IMR-90 (cell line): ENCODE data around the gene PNKD. TPM values are rescaled to one million over a fixed set of nuclear protein-coding genes. Genes with fewer than 3 reads are reported as not detected.

Source experiments
- ATAC-seq: fragments of 200-7000 bp; cut with Tn5 transposase; 2 replicates; pipeline ENCODE4 v1.9.1; 2020; ENCODE audit warnings: low read depth, mild to moderate bottlenecking, moderate library complexity
- BruUV-seq: library from RNA; stranded (reverse); fragments of 400-500 nt; replicated peaks from 2 replicates; lab custom pipeline; 2021; lab: Mats Ljungman, UMichigan
- CTCF ChIA-PET: fragments of 300-600 bp; formaldehyde crosslinking; extraction: SDS; loops from one replicate; lab custom pipeline; 2021; ENCODE audit warnings: antibody characterized with exemption; lab: Yijun Ruan, JAX
- POLR2A ChIA-PET: fragments of 300-600 bp; sonication (Branson Sonifier 250); formaldehyde crosslinking; loops from one replicate; lab custom pipeline; 2022; ENCODE audit warnings: antibody characterized with exemption; ENCODE audit not compliant: unreplicated experiment; lab: Charles Lee
- DNase-seq: peaks from one replicate; pipeline ENCODE4 v3.0.0; 2013
- H2AFZ ChIP-seq: replicated peaks from 2 replicates; pipeline ENCODE3; 2013; ENCODE audit warnings: low read length, mild to moderate bottlenecking; ENCODE audit not compliant: poor library complexity
- H2AK5ac ChIP-seq: 2 replicates; pipeline ENCODE4 v1.6.1; 2013; ENCODE audit warnings: low read depth, low read length, inconsistent platforms
- H2AK9ac ChIP-seq: replicated peaks from 2 replicates; pipeline ENCODE3; 2013; ENCODE audit warnings: mild to moderate bottlenecking, low read depth, low read length, moderate library complexity; ENCODE audit not compliant: poor library complexity
- H2BK120ac ChIP-seq: 2 replicates; pipeline ENCODE4 v1.6.1; 2013; ENCODE audit warnings: low read depth, low read length, inconsistent platforms
- H2BK15ac ChIP-seq: 3 replicates; pipeline ENCODE4 v1.6.1; 2013; ENCODE audit warnings: low read depth, low read length, inconsistent platforms
- H2BK20ac ChIP-seq: 2 replicates; pipeline ENCODE4 v1.6.1; 2013; ENCODE audit warnings: low read depth, mild to moderate bottlenecking, inconsistent platforms, low read length, moderate library complexity
- H2BK5ac ChIP-seq: 2 replicates; pipeline ENCODE4 v1.6.1; 2013; ENCODE audit warnings: mild to moderate bottlenecking, low read depth, low read length, inconsistent platforms; ENCODE audit not compliant: poor library complexity, severe bottlenecking
- H3K14ac ChIP-seq: replicated peaks from 2 replicates; pipeline ENCODE4 v1.6.1; 2013; ENCODE audit warnings: low read depth, low read length, inconsistent platforms
- H3K18ac ChIP-seq: 2 replicates; pipeline ENCODE4 v1.6.1; 2013; ENCODE audit warnings: low read depth, low read length, control low read depth
- H3K23ac ChIP-seq: 2 replicates; pipeline ENCODE4 v1.6.1; 2013; ENCODE audit warnings: low read depth, low read length, inconsistent platforms
- H3K27ac ChIP-seq: 2 replicates; pipeline ENCODE4 v1.5.1; 2013; ENCODE audit warnings: mild to moderate bottlenecking, control low read depth, low read length; ENCODE audit not compliant: insufficient read depth
- H3K27me3 ChIP-seq: 2 replicates; pipeline ENCODE4 v1.6.1; 2013; ENCODE audit warnings: low read length; ENCODE audit not compliant: control insufficient read depth, insufficient read depth
- H3K36me3 ChIP-seq: 2 replicates; pipeline ENCODE4 v1.6.1; 2013; ENCODE audit warnings: low read length, mixed read lengths; ENCODE audit not compliant: control insufficient read depth, insufficient read depth
- H3K4ac ChIP-seq: 2 replicates; pipeline ENCODE4 v1.6.1; 2013; ENCODE audit warnings: low read depth, low read length, inconsistent platforms
- H3K4me1 ChIP-seq: 2 replicates; pipeline ENCODE4 v1.6.1; 2013; ENCODE audit warnings: low read length, mixed read lengths; ENCODE audit not compliant: control insufficient read depth, insufficient read depth
- H3K4me2 ChIP-seq: 2 replicates; pipeline ENCODE4 v1.6.1; 2013; ENCODE audit warnings: low read depth, mild to moderate bottlenecking, control low read depth, low read length, moderate library complexity
- H3K4me3 ChIP-seq: 2 replicates; pipeline ENCODE4 v1.5.1; 2013; ENCODE audit warnings: low read depth, mild to moderate bottlenecking, control low read depth, low read length, moderate library complexity; ENCODE audit not compliant: insufficient read depth
- H3K56ac ChIP-seq: 2 replicates; pipeline ENCODE4 v1.6.1; 2013; ENCODE audit warnings: low read length, inconsistent platforms; ENCODE audit not compliant: insufficient read depth; ENCODE audit errors: extremely low read depth
- H3K79me1 ChIP-seq, 2 experiments: 2 replicates each; pipeline ENCODE4 v1.6.1; 2013; ENCODE audit warnings: low read length in 2 of 2, inconsistent platforms in 1 of 2, low read depth in 1 of 2
- H3K9ac ChIP-seq: 2 replicates; pipeline ENCODE4 v1.6.1; 2013; ENCODE audit warnings: low read depth, low read length, control low read depth
- H3K9me1 ChIP-seq: 2 replicates; pipeline ENCODE4 v1.6.1; 2013; ENCODE audit warnings: low read length, inconsistent platforms; ENCODE audit not compliant: insufficient read depth
- H3K9me3 ChIP-seq: 2 replicates; pipeline ENCODE4 v1.6.1; 2013; ENCODE audit warnings: low read length; ENCODE audit not compliant: control insufficient read depth, insufficient read depth
- H4K20me1 ChIP-seq: 2 replicates; pipeline ENCODE4 v1.6.1; 2013; ENCODE audit warnings: low read length, inconsistent platforms; ENCODE audit not compliant: insufficient read depth
- H4K5ac ChIP-seq: 2 replicates; pipeline ENCODE4 v1.6.1; 2013; ENCODE audit warnings: mild to moderate bottlenecking, low read depth, low read length, control low read depth
- H4K8ac ChIP-seq, 2 experiments: 2 replicates each; pipeline ENCODE4 v1.6.1; 2013; ENCODE audit warnings: low read depth in 2 of 2, low read length in 2 of 2, control low read depth in 1 of 2, inconsistent platforms in 1 of 2
- H4K91ac ChIP-seq: 2 replicates; pipeline ENCODE4 v1.6.1; 2013; ENCODE audit warnings: low read depth, low read length, inconsistent platforms; ENCODE audit not compliant: insufficient read depth
- BHLHE40 ChIP-seq: fragments of 150-350 bp; IDR thresholded peaks from 2 replicates; pipeline ENCODE4 v1.6.1; 2016; ENCODE audit warnings: mild to moderate bottlenecking, low read depth, low read length
- CTCF ChIP-seq: conservative IDR thresholded peaks from 2 replicates; pipeline ENCODE4 v1.5.1; 2012; ENCODE audit warnings: mild to moderate bottlenecking, low read depth, low read length, improper control_type of control experiment
- MAZ ChIP-seq: IDR thresholded peaks from 2 replicates; pipeline ENCODE4 v1.6.1; 2012; ENCODE audit warnings: low read depth, mild to moderate bottlenecking, low read length, improper control_type of control experiment, moderate library complexity, borderline replicate concordance
- NFE2L2 ChIP-seq: fragments of 150-350 bp; IDR thresholded peaks from 2 replicates; pipeline ENCODE4 v1.6.1; 2016; ENCODE audit warnings: low read depth, mild to moderate bottlenecking, low read length
- RCOR1 ChIP-seq: IDR thresholded peaks from 2 replicates; pipeline ENCODE4 v1.6.1; 2012; ENCODE audit warnings: mild to moderate bottlenecking, low read length, improper control_type of control experiment; ENCODE audit not compliant: insufficient replicate concordance
- SMC3 ChIP-seq: fragments of 150-350 bp; IDR thresholded peaks from 2 replicates; pipeline ENCODE4 v1.6.1; 2016; ENCODE audit warnings: low read depth, mild to moderate bottlenecking, antibody characterized with exemption, low read length, moderate library complexity
- WGBS, 2 experiments: methylation state at CpG; one replicate each; pipeline versions ENCODE4 v1.1.5 to v1.1.7; 2013; ENCODE audit warnings: missing lambda C conversion rate in 2 of 2; ENCODE audit not compliant: insufficient read length in 1 of 2; ENCODE audit errors: extremely low coverage in 2 of 2; 5-methylcytosine and 5-hydroxymethylcytosine counted together
- dilution Hi-C: fragments of 300-500 bp; cut with HindIII; formaldehyde crosslinking; loops from one replicate; pipeline ENCODE4 v1.14.3; 2018; ENCODE audit warnings: low sequenced_read_pairs; ENCODE audit not compliant: unreplicated experiment
- in situ Hi-C: fragments of 300-500 bp; cut with MboI; formaldehyde crosslinking; loops from 3 replicates; pipeline ENCODE4 v1.14.3; 2019; ENCODE audit warnings: low sequenced_read_pairs, inconsistent platforms, mixed read lengths
- intact Hi-C: fragments of 100-400 bp; cut with micrococcal nuclease; formaldehyde crosslinking; loops from 2 replicates; pipeline ENCODE4 v1.10.0; 2022
- polyA plus RNA-seq, 3 experiments: library from polyadenylated mRNA; depleted of rRNA; stranded (reverse); fragments of >200 nt; gene quantifications; 2 replicates each; pipeline ENCODE4 v1.2.3, GENCODE V29; 2012; ENCODE audit warnings: low replicate concordance in 1 of 3
- total RNA-seq: library from RNA; depleted of rRNA; stranded (reverse); fragments of >200 nt; gene quantifications from 2 replicates; pipeline ENCODE4 v1.2.3, GENCODE V29; 2012

The PNKD gene
- total and polyA plus RNA-seq, 2 of the 4 experiments (the other 2 are of a cell fraction), result 19.2 to 68.5 TPM

- no TSS peak for BruUV-seq
- CTCF ChIA-PET, result interaction anchor here (1.7 kb wide), 1 partner anchor 41 kb away, joined by 3 read pairs; the partner anchor contains the start of gene CATIP
Observed at GRCh38 chr2:218315397-218315796, 45.1 kb downstream of the PNKD start.

More at GRCh38 chr2:218315397-218315796, 45.1 kb downstream of the PNKD start:
- 0 out of 2 replicates have a peak, but pooled peaks cover 8% of the 10 kb centered on the region for H3K9me1 ChIP-seq
- no peak overlapping the region for H3K4me3 ChIP-seq
- ATAC-seq, result no peak
- H3K27ac ChIP-seq, result no peak overlapping the region
- H4K91ac ChIP-seq, result no peak overlapping the region
- no peak overlapping the region for H2BK15ac ChIP-seq
- H3K18ac ChIP-seq, result no peak overlapping the region
- no peak overlapping the region for H2AFZ ChIP-seq
- H2BK5ac ChIP-seq, result no peak overlapping the region
- H2AK5ac ChIP-seq, result no peak overlapping the region
- no peaks in the 10 kb centered on the region for H4K20me1 ChIP-seq
- H3K14ac ChIP-seq, result no peak overlapping the region
- DNase-seq, result no peak
- POLR2A ChIA-PET, result no interaction called here
- no peak overlapping the region for H3K9ac ChIP-seq
- no peak overlapping the region for H2BK120ac ChIP-seq
- H3K79me1 ChIP-seq, result no peaks in the 10 kb centered on the region
- no peaks in the 10 kb centered on the region for H3K9me3 ChIP-seq
- H4K8ac ChIP-seq, result no peak overlapping the region
- no peaks in the 10 kb centered on the region for H3K27me3 ChIP-seq
- WGBS, 2 experiments, result no CpG with 5 or more reads among the region's 8 CpGs
- dilution Hi-C loops, result no loop called here
- H3K56ac ChIP-seq, result no peak overlapping the region
- no peak overlapping the region for H3K4ac ChIP-seq
- H4K5ac ChIP-seq, result no peak overlapping the region
- H3K4me1 ChIP-seq, result peaks cover 8% of the 10 kb centered on the region
- no peaks in the 10 kb centered on the region for H3K36me3 ChIP-seq
- H3K4me2 ChIP-seq, result no peak overlapping the region
- TF ChIP-seq MAZ (no peak), SMC3 (no peak), RCOR1 (no peak), BHLHE40 (no peak), NFE2L2 (no peak), CTCF (no peak)
- intact Hi-C loops, result no loop called here
- in situ Hi-C loops, result no loop called here
- H2BK20ac ChIP-seq, result no peak overlapping the region
- no peak overlapping the region for H2AK9ac ChIP-seq
- H3K23ac ChIP-seq, result no peak overlapping the region
